GM19035 (cell line): Measurements from ENCODE around the gene GRIK5.
"Not testable (repeated sequence)": the region's sequence is repeated elsewhere in the genome, so short reads cannot be mapped to it uniquely, and the experiment has no call there.

Source experiments
- ATAC-seq: cut with Tn5 transposase; IDR thresholded peaks from one replicate; pipeline ENCODE4 v1.9.1; 2021; ENCODE audit not compliant: unreplicated experiment

The GRIK5 gene

GRCh38 chr19:41991925-41992569 lies 78.0 kb downstream of the GRIK5 start:
- ATAC-seq, result not testable (repeated sequence)

DNA sequence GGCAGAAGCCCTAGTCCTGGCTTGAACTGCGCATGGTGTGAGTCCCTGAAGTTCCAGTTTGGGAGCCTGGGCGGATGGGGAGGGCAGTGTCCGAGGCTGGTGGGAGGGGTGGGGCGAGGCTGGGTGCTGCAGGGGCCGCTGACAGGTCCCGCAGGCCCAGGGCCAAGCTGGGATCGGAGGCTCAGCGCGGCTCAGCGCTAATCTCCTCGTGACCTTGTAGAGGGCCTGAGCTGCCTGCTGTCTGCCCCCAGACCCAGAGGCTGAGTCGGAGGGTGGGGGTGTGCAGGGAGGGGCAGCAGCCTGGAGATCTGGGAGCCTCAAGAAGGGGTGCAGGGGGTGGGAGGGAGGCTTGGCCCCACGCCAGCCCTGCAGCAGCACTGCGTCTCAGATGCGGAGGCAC lies 79.0 kb downstream of the GRIK5 start:
- ATAC-seq, result no peak

DNA sequence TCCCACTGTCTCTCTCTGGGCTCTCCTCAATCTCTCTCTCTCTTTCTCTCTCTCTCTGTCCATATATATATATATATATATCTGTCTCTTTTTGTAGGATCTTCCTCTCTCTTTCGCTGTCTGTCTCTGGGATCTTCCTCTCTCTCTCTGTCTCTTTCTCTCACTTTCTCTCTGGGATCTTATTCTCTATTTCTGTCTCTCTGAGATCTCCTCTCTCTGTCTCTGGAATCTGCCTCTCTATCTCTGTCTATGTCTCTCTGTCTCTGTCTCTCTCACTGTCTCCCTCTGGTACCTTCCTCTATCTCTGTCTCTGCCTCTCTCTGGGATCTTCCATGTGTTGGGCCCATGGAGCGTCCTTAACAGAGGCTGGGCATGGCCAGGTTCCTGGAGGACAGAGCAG lies 79.4 kb downstream of the GRIK5 start:
- ATAC-seq, result no peak

- ATAC-seq, result no peak
Observed at GRCh38 chr19:41990028-41990427, 80.0 kb downstream of the GRIK5 start.

GRCh38 chr19:41988947-41989346 lies 81.1 kb downstream of the GRIK5 start:
- no peak for ATAC-seq

- no peak for ATAC-seq
Observed at GRCh38 chr19:41987141-41987860, 82.7 kb downstream of the GRIK5 start.

DNA sequence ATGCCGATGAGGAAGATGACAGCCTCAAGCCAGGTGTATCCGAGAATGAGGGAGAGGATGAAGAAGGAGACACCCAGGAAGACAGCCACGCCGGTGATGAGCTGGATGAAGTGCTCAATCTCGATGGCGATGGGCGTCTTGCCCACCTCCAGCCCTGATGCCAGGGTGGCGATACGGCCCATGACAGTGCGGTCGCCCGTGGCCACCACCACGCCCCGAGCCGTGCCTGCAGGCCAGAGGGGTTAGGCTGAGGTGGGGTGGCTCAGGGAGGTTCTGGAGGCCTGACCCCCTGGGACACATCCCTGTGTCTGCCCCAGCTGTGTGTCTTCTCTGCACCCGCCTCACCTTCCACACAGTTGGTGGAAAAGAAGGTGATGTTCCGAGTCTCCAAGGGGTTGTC lies 85.0 kb downstream of the GRIK5 start:
- no peak for ATAC-seq

DNA sequence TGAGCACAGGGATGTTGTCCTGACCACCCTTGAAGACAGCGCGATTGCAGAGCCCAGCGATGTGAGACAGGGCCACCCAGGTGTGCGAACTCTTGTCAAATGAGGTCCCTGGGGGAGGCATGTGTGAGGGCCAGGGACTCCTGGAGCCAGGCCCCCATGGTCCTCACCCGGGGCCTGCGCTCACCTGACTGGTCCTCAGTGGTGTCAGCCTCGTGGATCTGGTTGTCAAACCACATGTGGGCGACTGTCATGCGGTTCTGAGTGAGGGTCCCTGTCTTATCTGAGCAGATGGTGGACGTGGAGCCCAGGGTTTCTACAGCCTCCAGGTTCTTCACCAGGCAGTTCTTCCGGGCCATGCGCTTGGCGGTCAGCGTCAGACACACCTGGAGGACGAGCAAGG lies 88.3 kb downstream of the GRIK5 start:
- no peak for ATAC-seq

DNA sequence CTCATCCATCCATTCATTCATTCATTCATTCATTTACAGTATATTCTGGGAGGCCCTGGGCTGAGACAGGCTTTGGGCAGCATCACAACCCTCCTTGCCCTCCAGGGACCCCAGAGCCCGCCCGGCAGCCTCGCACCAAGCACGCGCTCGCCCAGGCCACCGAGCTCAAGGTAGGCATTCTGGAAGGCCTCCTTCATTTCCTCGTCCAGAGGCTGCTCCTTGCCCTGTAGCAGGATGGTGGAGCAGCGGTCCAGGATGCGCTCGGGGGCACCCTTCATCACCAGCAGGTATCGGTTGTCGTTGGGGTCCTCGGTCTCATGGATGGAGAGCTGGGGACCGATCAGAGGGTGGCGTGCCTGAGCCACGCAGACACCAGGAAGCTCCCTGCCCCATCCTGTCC lies 91.5 kb downstream of the GRIK5 start:
- ATAC-seq, result no peak

GRCh38 chr19:41977916-41978315 lies 92.1 kb downstream of the GRIK5 start:
- no peak for ATAC-seq

DNA sequence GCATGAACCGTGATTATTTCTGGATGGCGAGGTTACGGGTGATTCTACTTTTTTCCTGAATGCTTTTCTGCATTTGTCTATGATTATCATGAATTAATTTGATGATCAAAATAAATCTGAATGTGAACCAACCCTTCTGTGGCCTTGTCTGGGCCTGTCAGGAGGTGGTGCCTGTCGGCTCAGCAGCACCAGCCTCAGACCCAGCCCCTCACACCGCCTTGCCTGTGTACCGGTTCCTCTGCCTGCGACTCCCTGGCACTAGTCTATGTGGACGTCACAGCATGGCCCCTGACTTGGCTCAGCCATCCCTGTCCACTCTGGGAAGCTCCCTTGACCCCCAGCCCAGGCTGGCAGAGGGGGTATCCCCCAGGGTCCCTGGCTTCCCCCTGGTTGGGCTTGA lies 95.4 kb downstream of the GRIK5 start:
- no peak for ATAC-seq

DNA sequence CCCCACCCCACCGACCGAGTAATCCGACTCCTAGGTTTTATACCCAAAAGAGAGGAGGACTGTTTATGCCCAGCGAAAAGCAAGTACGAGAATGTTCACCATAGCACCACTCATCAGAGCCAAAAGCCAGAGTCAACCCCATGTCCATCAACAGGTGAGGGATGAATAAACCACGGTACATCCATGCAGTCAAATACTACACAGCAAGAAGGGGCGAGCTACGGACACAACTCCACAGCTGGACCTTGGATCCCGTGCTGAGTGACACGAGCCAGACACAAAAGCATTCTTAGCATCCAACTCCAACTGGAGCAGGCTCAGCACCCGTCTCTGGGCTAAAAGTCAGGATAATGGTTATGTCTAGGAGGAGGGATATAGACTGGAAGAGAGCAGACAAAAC lies 98.6 kb downstream of the GRIK5 start:
- no peak for ATAC-seq

- ATAC-seq, result no peak
Observed at GRCh38 chr19:41969772-41970458, 100.1 kb downstream of the GRIK5 start.

DNA sequence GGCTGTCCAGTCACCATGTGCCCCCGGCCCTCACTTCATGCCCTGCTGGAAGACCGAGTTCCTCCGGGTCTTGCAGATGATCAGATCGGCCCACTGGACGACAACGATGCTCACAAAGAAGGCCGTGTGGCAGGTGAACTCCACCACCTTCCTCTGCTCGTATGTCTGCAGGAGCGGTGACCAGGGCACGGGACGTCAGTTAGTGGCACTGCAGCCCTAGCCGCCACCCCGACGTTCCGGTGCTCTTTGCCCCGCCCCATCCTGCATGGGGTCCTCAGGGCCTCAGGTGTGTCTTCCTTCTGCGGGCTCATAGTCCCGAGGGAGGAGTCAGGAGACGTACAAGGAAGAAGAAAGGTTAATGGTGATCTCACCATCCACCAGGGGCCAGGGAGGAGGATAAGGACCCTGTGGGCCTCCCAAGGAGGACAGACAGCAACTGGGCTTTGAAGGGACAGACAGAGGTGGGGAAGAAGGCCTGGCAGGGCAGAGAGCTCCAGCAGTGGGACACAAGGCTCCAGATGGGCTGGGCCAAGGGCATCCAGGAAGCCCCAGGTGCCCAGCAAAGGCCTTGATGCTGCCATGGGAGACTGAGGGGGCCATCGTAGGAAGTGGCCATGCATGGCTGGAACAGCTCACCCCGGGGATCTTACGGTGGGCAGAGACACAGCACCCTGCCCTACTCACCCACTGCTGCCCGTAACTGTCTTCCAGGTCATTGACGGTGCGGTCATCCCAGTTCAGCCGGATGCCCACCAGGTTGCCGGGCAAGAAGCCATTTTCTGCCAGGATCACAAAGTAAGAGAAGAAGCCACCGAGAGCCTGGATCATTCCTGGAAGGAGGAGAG lies 101.0 kb downstream of the GRIK5 start:
- ATAC-seq, result no peak

DNA sequence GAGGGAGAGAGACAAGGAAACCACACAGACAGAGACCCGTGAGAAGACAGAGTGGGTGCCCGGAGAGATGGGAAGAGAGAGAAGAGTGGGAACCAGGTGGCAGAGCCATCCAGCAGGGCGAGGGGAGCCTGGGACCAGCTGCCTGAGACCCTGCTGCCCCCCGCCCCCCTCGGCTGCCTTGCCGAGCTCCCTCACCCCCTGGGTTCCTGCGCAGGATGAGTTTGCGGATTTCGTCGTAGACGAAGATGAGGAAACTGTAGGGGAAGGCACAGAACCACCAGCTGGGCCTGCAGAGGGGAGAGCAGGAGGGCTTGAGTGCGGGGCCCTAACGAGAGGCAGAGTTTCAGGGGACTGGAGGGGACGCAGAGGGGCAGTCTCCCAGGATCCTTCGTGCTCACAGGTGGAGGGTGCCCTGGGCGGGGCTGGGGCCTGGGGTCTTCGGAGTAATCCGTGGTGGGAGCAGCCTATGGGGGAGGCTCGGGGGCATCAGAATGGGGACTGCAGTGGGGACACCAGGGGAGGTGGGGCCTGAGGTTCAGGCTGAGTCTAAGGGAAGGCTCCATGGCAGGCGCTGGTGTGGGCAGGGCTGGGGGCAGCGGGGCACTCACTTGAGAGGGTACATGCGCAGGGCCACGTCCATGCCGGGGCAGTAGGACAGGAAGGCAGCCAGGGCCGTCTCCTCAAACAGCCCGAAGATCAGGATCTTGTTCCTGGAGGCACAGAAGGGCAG lies 102.8 kb downstream of the GRIK5 start:
- ATAC-seq, result no peak

DNA sequence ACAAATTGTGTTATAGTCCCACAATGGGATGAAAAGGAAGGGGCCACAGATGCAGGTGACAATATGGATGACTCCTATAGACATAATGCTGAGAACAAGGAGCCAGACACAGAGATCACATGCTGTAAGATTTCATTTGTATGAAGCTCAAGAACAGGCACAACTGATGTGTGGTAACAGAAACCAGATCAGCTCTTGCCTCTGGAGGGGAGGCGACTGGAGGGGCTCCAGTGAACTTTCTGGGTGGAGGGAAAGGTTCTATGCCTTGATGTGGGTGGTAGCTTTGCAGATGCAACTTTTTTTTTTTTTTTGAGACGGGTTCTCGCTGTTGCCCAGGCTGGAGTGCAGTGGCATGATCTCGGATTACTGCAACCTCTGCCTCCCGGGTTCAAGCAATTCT lies 104.9 kb downstream of the GRIK5 start:
- ATAC-seq, result no peak

DNA sequence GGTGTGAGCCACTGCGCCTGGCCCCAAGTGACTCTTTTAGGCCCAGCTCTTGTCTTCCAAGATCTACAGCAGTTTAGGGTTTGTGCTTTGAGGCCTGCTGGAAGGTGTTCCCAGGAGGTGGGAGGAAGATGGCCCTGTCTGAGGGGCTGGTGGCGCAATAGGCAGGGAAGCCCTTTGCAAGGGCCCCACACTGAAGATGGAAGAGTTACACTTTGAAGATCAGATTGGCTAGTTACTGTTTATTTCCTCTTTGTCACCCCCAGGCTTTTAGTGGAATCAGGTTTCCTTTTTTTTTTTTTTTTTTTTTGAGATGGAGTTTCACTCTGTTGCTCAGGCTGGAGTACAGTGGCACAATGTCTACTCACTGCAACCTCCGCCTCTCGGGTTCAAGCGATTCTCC lies 109.0 kb downstream of the GRIK5 start:
- ATAC-seq, result no peak

GRCh38 chr19:41959056-41960053 lies 110.7 kb downstream of the GRIK5 start, which contains the start of gene RABAC1:
Gene RABAC1, minus strand, starts transcription at chr19:41959321. Its CDS starts 29 bp downstream, at chr19:41959292.
- ATAC-seq, result peak; percentile 84

- ATAC-seq, result peak; percentile 57
Observed at GRCh38 chr19:41958367-41959055, 111.5 kb downstream of the GRIK5 start.
